OCI-LY1 (cell line): Measurements from ENCODE around the gene KRTAP19-4.

ENCODE experiments used
- H2AFZ ChIP-seq: fragments of 200-600 bp; sonication (generic), shearing (Covaris generic); 2 replicates; pipeline ENCODE4 v1.6.0; 2014; ENCODE audit warnings: antibody characterized with exemption, mild to moderate bottlenecking, low read length
- H3F3A ChIP-seq: fragments of 200-600 bp; sonication (generic), shearing (Covaris generic); 2 replicates; pipeline ENCODE4 v1.6.0; 2014; ENCODE audit warnings: mild to moderate bottlenecking, antibody characterized with exemption, low read length, moderate library complexity; ENCODE audit not compliant: insufficient read depth
- H3K27ac ChIP-seq: fragments of 200-600 bp; sonication (generic); 2 replicates; pipeline ENCODE4 v1.5.1; 2014; ENCODE audit warnings: low read length, mixed run types, mild to moderate bottlenecking, low read depth; ENCODE audit not compliant: poor library complexity, severe bottlenecking
- H3K27me3 ChIP-seq: fragments of 200-600 bp; sonication (generic); 2 replicates; pipeline ENCODE4 v1.6.0; 2014; ENCODE audit warnings: antibody characterized with exemption, mild to moderate bottlenecking, low read length, moderate library complexity; ENCODE audit not compliant: insufficient read depth
- H3K36me3 ChIP-seq: fragments of 200-600 bp; sonication (generic); 2 replicates; pipeline ENCODE4 v1.6.1; 2014; ENCODE audit warnings: mild to moderate bottlenecking, antibody characterized with exemption, low read length, moderate library complexity, mixed read lengths; ENCODE audit not compliant: insufficient read depth
- H3K4me1 ChIP-seq: fragments of 200-600 bp; sonication (generic); 2 replicates; pipeline ENCODE4 v1.5.1; 2014; ENCODE audit warnings: mild to moderate bottlenecking, low read length, moderate library complexity; ENCODE audit not compliant: insufficient read depth, severe bottlenecking
- H3K4me2 ChIP-seq: fragments of 200-600 bp; sonication (generic), shearing (Covaris generic); 2 replicates; pipeline ENCODE4 v1.6.1; 2014; ENCODE audit warnings: low read length
- H3K4me3 ChIP-seq: fragments of 200-600 bp; sonication (generic); 2 replicates; pipeline ENCODE4 v1.5.1; 2014; ENCODE audit warnings: low read length, low read depth, mild to moderate bottlenecking, mixed read lengths; ENCODE audit not compliant: poor library complexity, severe bottlenecking
- H3K79me2 ChIP-seq: fragments of 200-600 bp; shearing (Covaris generic); 2 replicates; pipeline ENCODE4 v1.6.1; 2016; ENCODE audit warnings: mixed run types, low read length, mixed read lengths; ENCODE audit not compliant: insufficient read depth
- H3K9ac ChIP-seq: fragments of 200-600 bp; sonication (generic), shearing (Covaris generic); 2 replicates; pipeline ENCODE4 v1.6.1; 2014; ENCODE audit warnings: mild to moderate bottlenecking, low read length, mixed read lengths
- H3K9me2 ChIP-seq: fragments of 200-600 bp; sonication (generic), shearing (Covaris generic); 2 replicates; pipeline ENCODE4 v1.6.1; 2014; ENCODE audit warnings: low read depth, mild to moderate bottlenecking, low read length, mixed read lengths
- H3K9me3 ChIP-seq: fragments of 200-600 bp; shearing (Covaris generic); 2 replicates; pipeline ENCODE4 v1.6.1; 2014; ENCODE audit warnings: low read length, mixed read lengths
- H4K20me1 ChIP-seq: fragments of 200-600 bp; sonication (generic), shearing (Covaris generic); 2 replicates; pipeline ENCODE4 v1.6.0; 2016; ENCODE audit warnings: mild to moderate bottlenecking, low read length; ENCODE audit not compliant: insufficient read depth
- EZH2 ChIP-seq: fragments of 200-600 bp; sonication (generic), shearing (Covaris generic); IDR thresholded peaks from 2 replicates; pipeline ENCODE4 v1.8.0; 2017; ENCODE audit warnings: borderline replicate concordance, mixed run types, mild to moderate bottlenecking, antibody characterized with exemption, low read length, moderate library complexity, mixed read lengths
- TF ChIP-seq, protein P1 (sequence below): fragments of 200-600 bp; sonication (generic), shearing (Covaris generic); IDR thresholded peaks from 2 replicates; pipeline ENCODE4 v1.5.1; 2017; ENCODE audit warnings: mild to moderate bottlenecking, antibody characterized with exemption, low read length, moderate library complexity, mixed read lengths

The KRTAP19-4 gene

GRCh38 chr21:30448514-30448913 lies 48.5 kb downstream of the KRTAP19-4 start:
- Histone ChIP-seq H3K79me2 (no peaks in the 10 kb centered on the region), H3K27ac (no peak overlapping the region), H3K9me2 (no peaks in the 10 kb centered on the region), H3K36me3 (no peaks in the 10 kb centered on the region), H3K4me2 (no peak overlapping the region), H3K4me3 (no peak overlapping the region), H3K4me1 (no peaks in the 10 kb centered on the region), H4K20me1 (no peaks in the 10 kb centered on the region), H3F3A (no peaks in the 10 kb centered on the region), H3K9me3 (no peaks in the 10 kb centered on the region), H2AFZ (no peak overlapping the region), H3K9ac (no peak overlapping the region), H3K27me3 (0 out of 2 replicates have a peak, but pooled peaks cover 3% of the 10 kb centered on the region)
- TF ChIP-seq, protein P1, sequence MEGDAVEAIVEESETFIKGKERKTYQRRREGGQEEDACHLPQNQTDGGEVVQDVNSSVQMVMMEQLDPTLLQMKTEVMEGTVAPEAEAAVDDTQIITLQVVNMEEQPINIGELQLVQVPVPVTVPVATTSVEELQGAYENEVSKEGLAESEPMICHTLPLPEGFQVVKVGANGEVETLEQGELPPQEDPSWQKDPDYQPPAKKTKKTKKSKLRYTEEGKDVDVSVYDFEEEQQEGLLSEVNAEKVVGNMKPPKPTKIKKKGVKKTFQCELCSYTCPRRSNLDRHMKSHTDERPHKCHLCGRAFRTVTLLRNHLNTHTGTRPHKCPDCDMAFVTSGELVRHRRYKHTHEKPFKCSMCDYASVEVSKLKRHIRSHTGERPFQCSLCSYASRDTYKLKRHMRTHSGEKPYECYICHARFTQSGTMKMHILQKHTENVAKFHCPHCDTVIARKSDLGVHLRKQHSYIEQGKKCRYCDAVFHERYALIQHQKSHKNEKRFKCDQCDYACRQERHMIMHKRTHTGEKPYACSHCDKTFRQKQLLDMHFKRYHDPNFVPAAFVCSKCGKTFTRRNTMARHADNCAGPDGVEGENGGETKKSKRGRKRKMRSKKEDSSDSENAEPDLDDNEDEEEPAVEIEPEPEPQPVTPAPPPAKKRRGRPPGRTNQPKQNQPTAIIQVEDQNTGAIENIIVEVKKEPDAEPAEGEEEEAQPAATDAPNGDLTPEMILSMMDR, result no peak
- no peak for TF ChIP-seq EZH2

GRCh38 chr21:30447056-30447455 lies 49.9 kb downstream of the KRTAP19-4 start:
- no peak overlapping the region for H3K4me2 ChIP-seq
- no peaks in the 10 kb centered on the region for H3K9me2 ChIP-seq
- TF ChIP-seq, protein P1, result no peak
- no peak for TF ChIP-seq EZH2
- no peak overlapping the region for H2AFZ ChIP-seq
- H3K79me2 ChIP-seq, result no peaks in the 10 kb centered on the region
- H3K36me3 ChIP-seq, result no peaks in the 10 kb centered on the region
- no peaks in the 10 kb centered on the region for H3F3A ChIP-seq
- no peaks in the 10 kb centered on the region for H3K4me1 ChIP-seq
- no peak overlapping the region for H3K4me3 ChIP-seq
- no peaks in the 10 kb centered on the region for H3K9me3 ChIP-seq
- H3K27me3 ChIP-seq, result 0 out of 2 replicates have a peak, but pooled peaks cover 3% of the 10 kb centered on the region
- no peak overlapping the region for H3K9ac ChIP-seq
- no peak overlapping the region for H3K27ac ChIP-seq
- H4K20me1 ChIP-seq, result no peaks in the 10 kb centered on the region
